ENCODE measurements around the gene TTC38. TPM values are rescaled to one million over a fixed set of nuclear protein-coding genes. Genes with fewer than 3 reads are reported as not detected.
A peak's percentile ranks its signal among the peaks of the same experiment; 100 is the strongest.

TTC38 gene
- 21.5 TPM for total RNA-seq
- long read RNA-seq, transcript TTC38-201 (14 exons, 2,610 nt): major isoform, 16 of 35 reads
- long read RNA-seq, partial matches to known transcripts: 8 of 35 reads
- long read RNA-seq, other reads (novel, unspliced or antisense): 11 of 35 reads

DNA sequence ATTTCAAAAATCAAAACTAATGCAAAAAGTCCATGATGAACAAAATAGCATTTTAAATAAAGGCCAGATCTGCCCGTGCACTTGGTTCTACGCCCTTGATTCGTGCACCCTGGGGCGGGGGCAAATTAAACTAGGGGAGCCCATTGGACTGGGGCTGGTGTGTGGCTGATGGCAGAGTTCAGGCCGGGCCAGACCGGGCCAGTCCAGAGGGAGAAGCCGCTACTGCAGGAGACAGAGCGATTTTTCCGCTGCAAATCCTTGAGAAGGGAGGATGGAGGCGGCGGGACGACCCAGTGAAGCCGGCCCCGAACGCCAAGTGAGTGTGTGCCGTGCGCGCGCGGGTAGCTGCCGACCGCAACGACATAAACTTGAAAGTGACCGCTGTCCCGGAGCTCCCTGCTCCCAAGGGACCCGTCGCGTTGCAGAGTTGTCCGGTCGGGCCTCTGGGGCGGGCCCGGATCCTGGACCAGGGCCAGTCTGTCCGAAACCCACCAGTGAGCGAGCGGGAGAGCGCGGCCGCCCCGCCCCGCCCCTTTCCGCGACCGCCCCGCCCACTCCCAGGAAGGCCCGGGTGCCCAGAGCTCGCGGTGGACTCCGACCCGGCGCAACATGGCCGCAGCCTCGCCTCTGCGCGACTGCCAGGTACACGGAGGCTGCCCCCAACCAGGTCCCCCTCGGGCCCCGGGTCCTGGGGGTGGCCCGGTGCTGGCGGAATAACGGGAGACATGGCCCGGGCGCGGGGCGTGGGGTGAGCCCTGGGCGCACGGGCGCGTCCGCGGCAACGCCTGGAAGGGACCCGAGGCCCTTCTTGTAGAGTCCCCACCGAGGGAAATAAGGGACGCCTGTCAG is at the start of gene TTC38:
TSS of gene TTC38 (plus strand) at position 578 of the 849 bp plus-strand sequence. CDS start at position 610, 32 bp downstream.
- peak; percentile 96 for DNase-seq (ENCODE audit: low spot score)
- intact Hi-C loops (cut with DNase I): no loop called here

GRCh38 chr22:46219636-46220035 is 48.2 kb upstream of the TTC38 start:
- DNase-seq (ENCODE audit: low spot score): no peak
- intact Hi-C loops (cut with DNase I): no loop called here

DNA sequence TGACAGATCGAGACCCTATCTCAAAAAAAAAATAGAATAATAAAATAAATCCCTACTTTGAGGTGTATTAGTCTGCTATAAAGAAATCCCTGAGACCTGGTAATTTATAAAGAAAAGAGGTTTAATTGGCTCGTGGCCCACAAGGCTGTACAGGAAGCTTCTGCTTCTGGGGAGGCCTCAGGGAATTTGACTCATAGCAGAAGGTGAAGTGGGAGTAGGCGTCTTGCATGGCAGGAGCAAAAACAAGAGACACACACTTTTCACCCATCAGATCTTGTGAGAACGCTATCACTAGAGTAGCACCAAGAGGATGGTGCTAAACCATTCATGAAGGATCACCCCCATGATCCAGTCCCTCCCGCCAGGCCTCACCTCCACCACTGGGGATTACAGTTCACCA is 46.9 kb upstream of the TTC38 start:
- intact Hi-C loops (cut with DNase I): no loop called here
- no peak for DNase-seq (ENCODE audit: low spot score)

- intact Hi-C loops (cut with DNase I): no loop called here
These were observed 43.5 kb upstream of the TTC38 start for GRCh38 chr22:46224044-46224897.

DNA sequence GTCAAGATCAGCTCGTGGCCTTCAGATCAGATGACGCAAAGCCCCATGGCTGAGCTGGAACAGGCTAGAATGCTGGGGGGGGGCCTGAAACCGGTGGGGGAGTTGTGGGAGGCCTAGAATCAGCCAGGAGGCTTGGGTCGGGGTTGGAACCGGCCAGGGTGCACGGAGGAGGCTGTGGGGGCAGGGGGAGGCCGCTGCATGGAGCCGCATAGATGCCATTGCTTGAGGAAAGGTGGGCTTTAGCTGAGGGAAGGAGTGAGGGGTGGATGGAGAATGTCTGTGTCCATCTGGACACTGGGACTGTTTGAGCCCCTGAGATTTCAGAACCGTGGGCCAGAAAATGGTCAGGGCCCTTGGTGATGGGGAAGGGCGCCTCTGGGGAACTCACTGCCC is 42.9 kb upstream of the TTC38 start:
- DNase-seq (ENCODE audit: low spot score): no peak
- intact Hi-C loops (cut with DNase I): no loop called here

More at GRCh38 chr22:46224044-46224897, 43.5 kb upstream of the TTC38 start:
- DNase-seq (ENCODE audit: low spot score): no peak

DNA sequence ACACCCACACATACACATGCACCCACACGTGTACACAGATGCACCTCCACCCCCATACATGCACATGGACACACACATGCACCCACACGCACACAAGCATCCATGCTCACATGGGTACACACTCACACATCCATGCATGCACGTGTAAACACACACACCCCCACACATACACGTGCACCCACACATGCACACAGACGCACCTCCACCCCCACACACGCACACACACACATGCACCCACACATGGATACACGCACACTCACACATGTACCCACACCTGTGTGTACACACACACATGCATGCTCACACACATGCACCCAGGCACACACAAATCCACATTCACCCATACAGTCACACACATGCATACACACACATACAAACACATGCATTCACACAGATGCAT is 42.2 kb upstream of the TTC38 start:
- DNase-seq (ENCODE audit: low spot score): no peak
- intact Hi-C loops (cut with DNase I): no loop called here

- no peak for DNase-seq (ENCODE audit: low spot score)
- intact Hi-C loops (cut with DNase I): no loop called here
These were observed 41.2 kb upstream of the TTC38 start for GRCh38 chr22:46226577-46226976.

DNA sequence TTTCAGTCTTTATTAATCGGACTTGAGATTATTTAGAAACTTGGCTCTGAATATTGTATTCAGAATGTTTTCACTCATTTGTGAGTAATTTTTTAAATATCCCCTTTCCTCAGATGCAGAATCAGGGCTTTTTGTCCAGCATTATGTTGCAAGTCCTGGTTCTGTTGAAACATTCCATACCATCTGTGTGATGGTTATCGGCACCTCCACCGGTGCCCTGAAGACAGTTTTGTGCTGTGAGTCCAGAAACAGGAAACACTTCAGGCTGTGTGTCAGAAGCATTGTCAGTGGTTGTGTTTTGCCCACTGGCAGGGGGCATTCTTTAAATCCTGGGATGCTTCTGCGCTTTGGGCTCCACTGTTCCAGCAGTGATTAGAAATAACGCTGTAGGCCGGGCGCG is 38.1 kb upstream of the TTC38 start:
- no peak for DNase-seq (ENCODE audit: low spot score)
- intact Hi-C loops (cut with DNase I): no loop called here

GRCh38 chr22:46230262-46230901 is 37.4 kb upstream of the TTC38 start:
- intact Hi-C loops (cut with DNase I): no loop called here
- DNase-seq (ENCODE audit: low spot score): no peak

DNA sequence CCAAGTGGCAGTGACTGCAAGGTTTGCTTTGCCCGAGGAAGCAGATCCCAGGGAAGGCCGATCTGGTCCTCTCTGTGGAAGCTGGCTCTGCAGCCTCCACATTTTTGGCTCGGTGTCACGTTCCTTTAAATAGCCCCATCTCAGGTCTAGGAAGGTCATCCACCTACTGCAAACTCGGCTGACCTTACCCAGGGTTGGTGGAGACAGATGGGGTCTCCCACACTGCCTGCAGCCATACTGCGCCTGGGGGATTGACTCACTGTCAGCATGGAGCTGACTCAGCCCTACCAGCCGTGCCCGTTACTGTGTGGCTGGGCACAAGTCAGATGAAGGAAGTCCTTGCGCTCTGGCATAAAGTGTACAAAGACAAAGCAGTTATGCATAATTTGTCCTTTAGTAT is 34.6 kb upstream of the TTC38 start:
- peak; percentile 88 for DNase-seq (ENCODE audit: low spot score)
- intact Hi-C loops (cut with DNase I): no loop called here

GRCh38 chr22:46234969-46235368 is 32.8 kb upstream of the TTC38 start:
- intact Hi-C loops (cut with DNase I): no loop called here

GRCh38 chr22:46237453-46238124 is 30.2 kb upstream of the TTC38 start:
- intact Hi-C loops (cut with DNase I): no loop called here

More at GRCh38 chr22:46234969-46235368, 32.8 kb upstream of the TTC38 start:
- DNase-seq (ENCODE audit: low spot score): no peak

DNA sequence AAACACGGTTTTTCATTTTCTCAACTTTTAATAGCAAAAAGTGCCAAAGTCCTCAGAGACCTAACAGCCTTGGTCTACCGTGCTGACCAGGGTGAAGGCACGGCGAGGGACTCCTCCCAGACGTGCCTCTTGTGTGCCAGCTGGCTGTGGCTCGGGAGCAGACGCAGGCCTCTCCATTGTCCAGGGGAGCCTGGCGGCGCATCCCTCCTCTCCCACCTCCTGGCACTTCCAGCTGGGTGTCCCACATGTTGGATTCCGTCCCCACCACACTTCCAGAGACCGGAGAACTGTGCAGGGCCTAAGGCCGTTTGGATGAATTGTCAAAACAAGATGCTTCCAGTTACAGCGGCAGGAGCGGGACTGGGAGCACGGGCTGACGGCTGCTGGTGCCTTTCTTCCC is 29.3 kb upstream of the TTC38 start:
- no peak for DNase-seq (ENCODE audit: low spot score)
- intact Hi-C loops (cut with DNase I): no loop called here

More at GRCh38 chr22:46237453-46238124, 30.2 kb upstream of the TTC38 start:
- DNase-seq (ENCODE audit: low spot score): no peak

DNA sequence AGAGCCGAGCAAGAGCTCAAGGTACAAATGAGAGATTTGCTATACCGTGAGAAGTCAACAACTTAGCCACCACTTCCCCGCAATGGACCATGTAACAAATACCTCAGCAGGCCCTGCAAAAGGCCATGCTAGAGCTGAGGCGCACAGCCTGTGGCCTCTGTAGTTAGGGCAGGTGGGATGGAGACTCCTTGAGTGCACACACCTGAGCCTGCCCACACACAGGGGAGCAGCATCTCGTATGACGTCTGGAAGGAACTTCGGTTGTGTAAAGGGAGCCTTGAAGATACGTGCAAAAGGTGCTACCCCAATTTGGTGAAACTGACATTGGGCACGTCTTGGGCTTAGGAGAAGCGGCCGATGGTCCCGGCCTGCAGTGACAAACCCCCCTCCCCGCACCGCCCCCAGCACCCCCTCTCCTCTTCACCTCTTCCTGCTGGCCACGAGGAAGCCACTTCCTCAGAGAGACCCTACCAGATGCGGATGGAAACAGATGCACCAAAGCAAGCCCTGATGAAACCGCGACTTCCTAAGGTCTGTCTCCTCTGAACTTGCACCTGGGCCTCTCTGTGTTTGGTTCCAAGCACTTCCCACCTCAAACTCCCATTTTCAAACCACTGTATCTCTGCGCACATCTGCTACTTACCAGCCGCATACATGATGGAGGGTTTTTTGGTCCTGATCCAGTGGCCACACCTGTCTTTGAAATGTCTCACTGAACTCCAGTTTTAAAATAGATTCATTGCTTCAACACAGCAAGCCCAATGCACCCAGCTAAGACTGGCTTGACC is 28.4 kb upstream of the TTC38 start:
- intact Hi-C loops (cut with DNase I): no loop called here
- DNase-seq (ENCODE audit: low spot score): no peak

GRCh38 chr22:46240073-46240472 is 27.7 kb upstream of the TTC38 start:
- intact Hi-C loops (cut with DNase I): no loop called here

GRCh38 chr22:46240506-46240905 is 27.3 kb upstream of the TTC38 start:
- intact Hi-C loops (cut with DNase I): no loop called here
- no peak for DNase-seq (ENCODE audit: low spot score)

More at GRCh38 chr22:46240073-46240472, 27.7 kb upstream of the TTC38 start:
- DNase-seq (ENCODE audit: low spot score): no peak

GRCh38 chr22:46240907-46241306 is 26.9 kb upstream of the TTC38 start:
- intact Hi-C loops (cut with DNase I): no loop called here
- DNase-seq (ENCODE audit: low spot score): no peak

- no peak for DNase-seq (ENCODE audit: low spot score)
- intact Hi-C loops (cut with DNase I): no loop called here
These were observed 26.3 kb upstream of the TTC38 start for GRCh38 chr22:46241396-46242007.

Data from cardiac septum (tissue), 1 donor.